Measurements from ENCODE around the gene ZMAT5. TPM values are rescaled to one million over a fixed set of nuclear protein-coding genes. Genes with fewer than 3 reads are reported as not detected.

The ZMAT5 gene
- total RNA-seq, 1 donor, result 7.7 TPM

DNA sequence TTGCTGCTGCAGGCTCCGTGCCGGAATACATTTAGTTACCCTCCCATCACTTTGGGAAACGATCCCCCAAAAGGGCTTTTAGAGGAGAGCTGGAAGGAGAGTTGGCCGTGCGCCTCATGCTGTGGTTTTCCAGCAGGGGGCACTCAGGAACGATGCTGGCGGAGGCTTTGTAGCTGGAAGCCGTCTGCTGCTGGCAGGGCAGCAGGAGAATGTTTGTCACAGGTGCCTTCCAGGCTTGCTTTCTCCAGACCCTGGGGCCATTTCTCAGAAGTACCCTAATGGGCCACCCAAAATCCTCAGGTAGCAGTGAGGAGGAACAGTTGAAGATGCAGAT, 77.0 kb downstream of the ZMAT5 start:
- Histone ChIP-seq H3K27me3 (ENCODE audit: insufficient read depth, low read length) (no peaks in the 10 kb centered on the region), H3K4me3 (ENCODE audit: low read length) (no peak overlapping the region)

GRCh38 chr22:29689206-29689879, 77.5 kb downstream of the ZMAT5 start:
- no peaks in the 10 kb centered on the region for H3K9me3 ChIP-seq (ENCODE audit: low read depth, low read length)
- no peak overlapping the region for H3K4me3 ChIP-seq (ENCODE audit: low read length)
- H3K4me1 ChIP-seq (ENCODE audit: insufficient read depth, low read length), result no peaks in the 10 kb centered on the region
- H3K27me3 ChIP-seq (ENCODE audit: insufficient read depth, low read length), result no peaks in the 10 kb centered on the region

More for the DNA sequence above, 77.0 kb downstream of the ZMAT5 start:
- Histone ChIP-seq H3K9me3 (ENCODE audit: low read depth, low read length) (no peaks in the 10 kb centered on the region), H3K4me1 (ENCODE audit: insufficient read depth, low read length) (no peaks in the 10 kb centered on the region)

DNA sequence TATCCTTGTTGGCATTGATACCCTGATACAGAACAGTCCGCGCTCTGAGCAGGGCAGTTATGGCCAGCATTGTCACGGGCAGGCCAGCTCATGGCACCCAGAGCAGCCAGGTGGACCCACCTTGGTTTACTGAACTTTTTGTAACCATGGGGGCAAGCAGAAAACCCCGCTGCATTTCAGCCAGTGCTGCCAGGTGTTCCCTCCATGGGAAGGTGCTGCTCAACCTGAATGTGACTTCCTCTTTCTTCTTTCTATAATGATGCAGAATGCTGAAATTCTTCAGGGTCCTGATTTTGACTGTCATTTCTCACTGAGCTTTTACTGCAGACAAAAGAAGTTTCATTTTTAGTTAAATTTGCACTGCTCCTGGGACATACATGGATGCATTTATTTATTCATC, 82.6 kb downstream of the ZMAT5 start:
- Histone ChIP-seq H3K9me3 (ENCODE audit: low read depth, low read length) (no peaks in the 10 kb centered on the region), H3K4me1 (ENCODE audit: insufficient read depth, low read length) (no peaks in the 10 kb centered on the region), H3K27me3 (ENCODE audit: insufficient read depth, low read length) (no peaks in the 10 kb centered on the region), H3K4me3 (ENCODE audit: low read length) (no peak overlapping the region)

DNA sequence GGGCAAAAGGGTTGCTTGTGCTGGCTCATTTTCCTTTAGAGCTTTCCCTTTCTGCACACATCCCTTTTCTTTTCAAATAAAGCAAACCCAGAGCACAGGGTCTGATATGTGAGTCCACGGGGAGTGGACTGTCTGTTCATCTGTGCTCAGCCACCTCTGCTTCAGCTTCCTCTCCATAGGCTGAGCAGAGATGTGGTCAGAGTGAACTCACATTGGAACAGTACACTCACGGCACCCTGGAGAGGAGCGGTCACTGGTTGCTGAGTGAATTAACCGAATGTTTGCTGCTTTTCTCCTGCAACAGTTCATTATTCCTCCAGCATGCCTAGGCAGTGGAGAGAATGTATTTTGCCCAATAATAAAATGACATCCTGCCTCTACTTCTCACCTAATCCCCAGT, 83.3 kb downstream of the ZMAT5 start:
- Histone ChIP-seq H3K4me1 (ENCODE audit: insufficient read depth, low read length) (no peaks in the 10 kb centered on the region), H3K27me3 (ENCODE audit: insufficient read depth, low read length) (no peaks in the 10 kb centered on the region), H3K9me3 (ENCODE audit: low read depth, low read length) (no peaks in the 10 kb centered on the region), H3K4me3 (ENCODE audit: low read length) (no peak overlapping the region)

Other genes with a start within 250 kb of the ZMAT5 start
- 27.9 TPM for gene THOC5, start 213.2 kb downstream of the ZMAT5 start, total RNA-seq
- 22.4 TPM for gene NIPSNAP1, start 185.9 kb downstream of the ZMAT5 start, total RNA-seq
- 21.7 TPM for gene NF2, start 163.4 kb downstream of the ZMAT5 start, total RNA-seq
- 0.21 TPM for gene CABP7, start 47.0 kb downstream of the ZMAT5 start, total RNA-seq
- gene UQCR10, start 362 bp upstream of the ZMAT5 start, total RNA-seq, result 26.0 TPM
- gene ASCC2, start 71.3 kb upstream of the ZMAT5 start, total RNA-seq, result 33.2 TPM
- gene MTMR3, start 116.2 kb upstream of the ZMAT5 start, total RNA-seq, result 79.0 TPM